Esophagus squamous epithelium (tissue), 4 donors: ENCODE measurements around the gene ECE1.
A peak's percentile ranks its signal among the peaks of the same experiment; 100 is the strongest.
"Not testable (repeated sequence)": the region's sequence is repeated elsewhere in the genome, so short reads cannot be mapped to it uniquely, and the experiment has no call there.

Experiments
- CTCF ChIP-seq, 6 experiments: fragments of 450-650 bp in 4 of 6; fragments of 200-600 bp in 2 of 6; sonication (generic) in 2 of 6; IDR thresholded peaks; one replicate each; pipeline ENCODE4 v1.5.1; 2016 to 2019; ENCODE audit warnings: antibody characterized with exemption in 6 of 6, mild to moderate bottlenecking in 4 of 6, moderate library complexity in 4 of 6
- POLR2A ChIP-seq, 4 donors: fragments of 450-650 bp; IDR thresholded peaks; one replicate each; pipeline ENCODE4 v1.6.1; 2017; ENCODE audit warnings: antibody characterized with exemption in 4 of 4, mild to moderate bottlenecking in 4 of 4, moderate library complexity in 3 of 4

- peak in 1 of 6 experiments; percentile 16 for TF ChIP-seq CTCF (IDR thresholded peaks at IDR 0.05)
- TF ChIP-seq POLR2A (IDR thresholded peaks at IDR 0.05), result not testable (repeated sequence)
Measured at GRCh38 chr1:21190771-21191170, 99.5 kb downstream of the ECE1 start.
